Astrocyte of the cerebellum (primary cell): ENCODE results near the gene RHOBTB3.

ENCODE experiments used
- DNase-seq: peaks from one replicate; pipeline ENCODE4 v3.0.0-alpha.2; 2011; ENCODE audit warnings: low read depth
- H3K4me3 ChIP-seq: 2 replicates; pipeline ENCODE4 v1.5.1; 2011; ENCODE audit warnings: mild to moderate bottlenecking, low read depth, low read length, moderate library complexity
- in situ Hi-C: cut with HindIII; loops from 2 replicates; pipeline ENCODE4 v1.10.0; 2017; ENCODE audit warnings: low sequenced_read_pairs
- TF ChIP-seq, protein P1 (sequence below): IDR thresholded peaks from 2 replicates; pipeline ENCODE4 v1.5.1; 2012; ENCODE audit warnings: low read length, low read depth, moderate library complexity, mild to moderate bottlenecking; ENCODE audit errors: missing control alignments

Gene RHOBTB3

GRCh38 chr5:95734187-95734586 is 3.1 kb downstream of the RHOBTB3 start:
- no peak for DNase-seq
- TF ChIP-seq, protein P1, sequence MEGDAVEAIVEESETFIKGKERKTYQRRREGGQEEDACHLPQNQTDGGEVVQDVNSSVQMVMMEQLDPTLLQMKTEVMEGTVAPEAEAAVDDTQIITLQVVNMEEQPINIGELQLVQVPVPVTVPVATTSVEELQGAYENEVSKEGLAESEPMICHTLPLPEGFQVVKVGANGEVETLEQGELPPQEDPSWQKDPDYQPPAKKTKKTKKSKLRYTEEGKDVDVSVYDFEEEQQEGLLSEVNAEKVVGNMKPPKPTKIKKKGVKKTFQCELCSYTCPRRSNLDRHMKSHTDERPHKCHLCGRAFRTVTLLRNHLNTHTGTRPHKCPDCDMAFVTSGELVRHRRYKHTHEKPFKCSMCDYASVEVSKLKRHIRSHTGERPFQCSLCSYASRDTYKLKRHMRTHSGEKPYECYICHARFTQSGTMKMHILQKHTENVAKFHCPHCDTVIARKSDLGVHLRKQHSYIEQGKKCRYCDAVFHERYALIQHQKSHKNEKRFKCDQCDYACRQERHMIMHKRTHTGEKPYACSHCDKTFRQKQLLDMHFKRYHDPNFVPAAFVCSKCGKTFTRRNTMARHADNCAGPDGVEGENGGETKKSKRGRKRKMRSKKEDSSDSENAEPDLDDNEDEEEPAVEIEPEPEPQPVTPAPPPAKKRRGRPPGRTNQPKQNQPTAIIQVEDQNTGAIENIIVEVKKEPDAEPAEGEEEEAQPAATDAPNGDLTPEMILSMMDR = no peak
- H3K4me3 ChIP-seq = peak overlapping the region; percentile 83
- in situ Hi-C loops = no loop called here

- TF ChIP-seq, protein P1 = no peak
- peak overlapping the region; percentile 83 for H3K4me3 ChIP-seq
- peak; percentile 76 for DNase-seq
- in situ Hi-C loops = no loop called here
Measured at GRCh38 chr5:95734906-95735305, 3.8 kb downstream of the RHOBTB3 start.

- TF ChIP-seq, protein P1 = no peak
- peak overlapping the region; percentile 83 for H3K4me3 ChIP-seq
- in situ Hi-C loops = no loop called here
- no peak for DNase-seq
Measured at GRCh38 chr5:95735406-95735805, 4.3 kb downstream of the RHOBTB3 start.

DNA sequence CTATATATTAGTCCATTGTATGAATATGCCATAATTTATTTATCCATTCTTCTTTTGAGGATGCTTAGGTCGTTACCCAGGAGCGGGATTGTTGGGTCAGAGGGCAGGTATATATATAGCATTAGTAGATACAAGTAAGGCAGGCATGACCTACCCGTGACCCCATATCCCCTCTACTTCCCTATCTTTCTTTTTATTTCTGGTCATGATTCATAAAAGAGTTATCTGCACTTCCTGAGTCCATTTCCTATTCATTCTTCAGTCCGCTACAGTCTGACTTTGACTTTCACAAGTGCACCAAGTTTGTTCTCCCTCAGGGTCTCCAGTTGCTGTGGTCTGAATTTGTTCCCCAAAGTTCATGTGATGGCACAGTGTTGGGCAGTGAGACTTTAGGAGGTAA is 6.9 kb downstream of the RHOBTB3 start:
- no peak overlapping the region for H3K4me3 ChIP-seq
- in situ Hi-C loops = no loop called here
- TF ChIP-seq, protein P1 = no peak
- DNase-seq = no peak

DNA sequence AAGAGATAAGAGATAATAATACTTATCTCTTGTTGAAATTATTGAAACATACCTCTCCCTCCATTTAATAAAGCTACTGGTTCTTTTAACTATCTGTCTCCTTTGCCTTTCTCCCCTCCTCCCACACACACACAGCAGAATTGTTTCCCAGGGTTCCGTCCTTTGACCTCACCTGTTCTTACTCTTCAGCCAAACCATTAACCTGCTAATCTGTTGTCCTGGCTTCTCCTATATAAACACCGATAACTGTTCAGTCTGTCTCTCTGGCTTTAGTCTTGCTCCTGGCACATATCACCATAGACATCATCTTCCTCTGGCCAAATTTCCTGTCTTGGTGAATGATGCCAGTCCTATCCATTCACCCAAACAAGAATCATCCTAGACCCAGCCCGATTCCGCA is 7.7 kb downstream of the RHOBTB3 start:
- DNase-seq = no peak
- in situ Hi-C loops = no loop called here
- TF ChIP-seq, protein P1 = no peak
- H3K4me3 ChIP-seq = no peak overlapping the region

DNA sequence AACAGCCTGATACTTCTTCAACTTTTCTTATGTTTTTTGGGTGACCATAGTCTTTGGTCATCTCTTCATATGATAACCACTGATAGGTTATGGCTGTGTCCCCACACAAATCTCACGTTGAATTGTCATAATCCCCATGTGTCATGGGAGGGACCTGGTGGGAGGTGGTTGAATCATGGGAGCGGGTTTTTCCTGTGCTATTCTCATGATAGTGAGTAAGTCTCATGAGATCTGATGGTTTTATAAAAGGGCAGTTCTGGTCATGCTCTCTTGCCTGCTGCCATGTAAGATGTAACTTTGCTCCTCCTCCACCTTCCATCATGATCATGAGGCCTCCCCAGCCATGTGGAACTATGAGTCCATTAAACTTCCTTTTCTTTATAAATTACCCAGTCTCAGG is 8.7 kb downstream of the RHOBTB3 start:
- in situ Hi-C loops = loop anchor here (5.0 kb wide), 1 partner anchor 73 kb away; no protein-coding TSS in a partner anchor
- TF ChIP-seq, protein P1 = no peak
- DNase-seq = no peak
- H3K4me3 ChIP-seq = no peak overlapping the region

DNA sequence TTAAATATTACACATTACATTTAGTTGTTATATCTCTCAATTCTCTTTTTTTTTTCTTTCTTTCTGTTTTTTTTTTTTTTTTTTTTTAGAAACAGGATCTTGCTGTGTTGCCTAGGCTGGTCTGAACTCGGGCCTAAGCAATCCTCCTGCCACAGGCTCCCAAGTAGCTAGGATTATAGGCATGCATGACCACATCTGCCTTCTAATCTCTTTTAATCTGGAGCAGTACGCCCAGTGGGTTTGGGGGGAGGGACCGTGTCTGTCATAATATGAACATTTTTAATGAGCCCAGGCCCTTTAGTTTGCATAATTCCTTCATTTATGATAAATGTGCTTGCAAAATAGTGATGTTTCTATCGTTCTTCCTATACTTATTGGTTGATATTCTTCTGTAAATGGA is 10.3 kb downstream of the RHOBTB3 start:
- in situ Hi-C loops = loop anchor here (5.0 kb wide), 1 partner anchor 74 kb away; no protein-coding TSS in a partner anchor
- TF ChIP-seq, protein P1 = no peak
- no peak for DNase-seq
- no peak overlapping the region for H3K4me3 ChIP-seq
